Osteocyte (in vitro differentiated cells): Measurements from ENCODE around the gene KSR2. TPM values are rescaled to one million over a fixed set of nuclear protein-coding genes. Genes with fewer than 3 reads are reported as not detected.
"Not testable (repeated sequence)": the region's sequence is repeated elsewhere in the genome, so short reads cannot be mapped to it uniquely, and the experiment has no call there.

ENCODE experiments used
- DNase-seq: peaks from one replicate; pipeline ENCODE4 v3.0.0; 2021; ENCODE audit warnings: mixed read lengths; ENCODE audit not compliant: unreplicated experiment; ENCODE audit errors: extremely low spot score
- H3K27ac Mint-ChIP-seq: one replicate; pipeline ENCODE4 v1.8.0; 2021; ENCODE audit warnings: mild to moderate bottlenecking, mixed read lengths; ENCODE audit not compliant: unreplicated experiment
- H3K27me3 Mint-ChIP-seq: one replicate; pipeline ENCODE4 v1.8.0; 2021; ENCODE audit warnings: mixed read lengths; ENCODE audit not compliant: unreplicated experiment
- H3K36me3 Mint-ChIP-seq: one replicate; pipeline ENCODE4 v1.8.0; 2021; ENCODE audit warnings: mixed read lengths; ENCODE audit not compliant: unreplicated experiment
- H3K4me1 Mint-ChIP-seq: one replicate; pipeline ENCODE4 v1.8.0; 2021; ENCODE audit warnings: mixed read lengths; ENCODE audit not compliant: unreplicated experiment
- H3K4me3 Mint-ChIP-seq: one replicate; pipeline ENCODE4 v1.8.0; 2021; ENCODE audit warnings: mild to moderate bottlenecking, moderate library complexity, mixed read lengths; ENCODE audit not compliant: unreplicated experiment
- H3K9me3 Mint-ChIP-seq: one replicate; pipeline ENCODE4 v1.8.0; 2021; ENCODE audit warnings: mixed read lengths; ENCODE audit not compliant: unreplicated experiment
- total RNA-seq: library from RNA; stranded (reverse); gene quantifications from 2 replicates; pipeline ENCODE4 v1.2.1, GENCODE V29; 2021
- TF ChIP-seq, protein P1 (sequence below): fragments of 200-600 bp; sonication (generic); IDR thresholded peaks from 2 replicates; pipeline ENCODE4 v1.5.0; 2021; ENCODE audit warnings: antibody characterized with exemption, mild to moderate bottlenecking, moderate library complexity

The KSR2 gene
- total RNA-seq, 1 donor from 2014 or later = not detected

GRCh38 chr12:117809509-117809908, 159.3 kb downstream of the KSR2 start:
- DNase-seq = no peak
- TF ChIP-seq, protein P1, sequence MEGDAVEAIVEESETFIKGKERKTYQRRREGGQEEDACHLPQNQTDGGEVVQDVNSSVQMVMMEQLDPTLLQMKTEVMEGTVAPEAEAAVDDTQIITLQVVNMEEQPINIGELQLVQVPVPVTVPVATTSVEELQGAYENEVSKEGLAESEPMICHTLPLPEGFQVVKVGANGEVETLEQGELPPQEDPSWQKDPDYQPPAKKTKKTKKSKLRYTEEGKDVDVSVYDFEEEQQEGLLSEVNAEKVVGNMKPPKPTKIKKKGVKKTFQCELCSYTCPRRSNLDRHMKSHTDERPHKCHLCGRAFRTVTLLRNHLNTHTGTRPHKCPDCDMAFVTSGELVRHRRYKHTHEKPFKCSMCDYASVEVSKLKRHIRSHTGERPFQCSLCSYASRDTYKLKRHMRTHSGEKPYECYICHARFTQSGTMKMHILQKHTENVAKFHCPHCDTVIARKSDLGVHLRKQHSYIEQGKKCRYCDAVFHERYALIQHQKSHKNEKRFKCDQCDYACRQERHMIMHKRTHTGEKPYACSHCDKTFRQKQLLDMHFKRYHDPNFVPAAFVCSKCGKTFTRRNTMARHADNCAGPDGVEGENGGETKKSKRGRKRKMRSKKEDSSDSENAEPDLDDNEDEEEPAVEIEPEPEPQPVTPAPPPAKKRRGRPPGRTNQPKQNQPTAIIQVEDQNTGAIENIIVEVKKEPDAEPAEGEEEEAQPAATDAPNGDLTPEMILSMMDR = no peak
- Mint-ChIP-seq H3K27ac (no peak overlapping the region), H3K36me3 (no peaks in the 10 kb centered on the region), H3K4me3 (no peak overlapping the region), H3K9me3 (peaks cover under 1% of the 10 kb centered on the region), H3K27me3 (peaks cover 54% of the 10 kb centered on the region), H3K4me1 (no peaks in the 10 kb centered on the region)

GRCh38 chr12:117807946-117808345, 160.8 kb downstream of the KSR2 start:
- no peaks in the 10 kb centered on the region for H3K36me3 Mint-ChIP-seq
- peaks cover 48% of the 10 kb centered on the region for H3K27me3 Mint-ChIP-seq
- H3K27ac Mint-ChIP-seq = no peak overlapping the region
- no peaks in the 10 kb centered on the region for H3K9me3 Mint-ChIP-seq
- no peak for DNase-seq
- TF ChIP-seq, protein P1 = no peak
- H3K4me1 Mint-ChIP-seq = no peaks in the 10 kb centered on the region
- H3K4me3 Mint-ChIP-seq = no peak overlapping the region

DNA sequence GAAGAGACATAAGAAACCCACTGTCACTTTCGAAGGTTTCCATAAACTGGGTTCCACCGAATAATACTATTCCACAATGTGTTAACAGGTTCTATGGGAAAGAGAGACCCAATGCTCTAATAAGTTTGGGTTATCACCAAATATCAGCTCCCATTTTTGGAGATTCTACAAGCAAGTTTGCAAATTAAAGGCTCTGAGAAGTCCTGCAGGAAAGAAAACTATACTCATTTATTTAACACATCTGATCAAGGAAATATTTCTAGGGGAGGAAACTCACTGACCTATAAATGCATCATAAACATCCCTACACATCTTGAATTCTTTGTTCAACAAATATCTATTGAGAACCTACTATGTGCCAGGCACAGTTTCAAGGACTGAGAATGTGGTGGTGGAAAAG, 161.4 kb downstream of the KSR2 start:
- DNase-seq = no peak
- H3K9me3 Mint-ChIP-seq = no peaks in the 10 kb centered on the region
- H3K4me1 Mint-ChIP-seq = no peaks in the 10 kb centered on the region
- H3K27me3 Mint-ChIP-seq = peaks cover 42% of the 10 kb centered on the region
- H3K27ac Mint-ChIP-seq = no peak overlapping the region
- no peaks in the 10 kb centered on the region for H3K36me3 Mint-ChIP-seq
- TF ChIP-seq, protein P1 = no peak
- H3K4me3 Mint-ChIP-seq = no peak overlapping the region

DNA sequence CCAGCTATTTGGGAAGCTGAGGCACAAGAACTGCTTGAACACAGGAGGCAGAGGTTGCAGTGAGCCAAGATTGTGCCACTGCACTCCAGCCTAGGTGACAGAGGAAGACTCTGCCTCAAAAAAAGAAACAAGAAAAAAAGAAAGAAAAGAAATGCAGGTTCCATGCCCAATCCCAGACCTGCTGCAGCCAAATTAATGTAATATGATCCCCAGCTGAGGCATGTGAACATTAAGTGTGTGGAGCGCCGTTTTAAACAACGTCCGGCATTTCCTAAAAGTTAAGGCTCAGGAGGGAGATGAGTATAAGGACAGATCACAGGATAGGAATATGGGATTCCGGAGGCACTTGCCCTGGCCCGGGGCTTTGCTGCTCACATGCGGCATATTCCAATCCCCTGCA, 162.9 kb downstream of the KSR2 start:
- no peak for DNase-seq
- H3K4me3 Mint-ChIP-seq = no peak overlapping the region
- H3K4me1 Mint-ChIP-seq = no peaks in the 10 kb centered on the region
- no peak overlapping the region for H3K27ac Mint-ChIP-seq
- TF ChIP-seq, protein P1 = no peak
- no peaks in the 10 kb centered on the region for H3K36me3 Mint-ChIP-seq
- no peaks in the 10 kb centered on the region for H3K9me3 Mint-ChIP-seq
- peaks cover 39% of the 10 kb centered on the region for H3K27me3 Mint-ChIP-seq

DNA sequence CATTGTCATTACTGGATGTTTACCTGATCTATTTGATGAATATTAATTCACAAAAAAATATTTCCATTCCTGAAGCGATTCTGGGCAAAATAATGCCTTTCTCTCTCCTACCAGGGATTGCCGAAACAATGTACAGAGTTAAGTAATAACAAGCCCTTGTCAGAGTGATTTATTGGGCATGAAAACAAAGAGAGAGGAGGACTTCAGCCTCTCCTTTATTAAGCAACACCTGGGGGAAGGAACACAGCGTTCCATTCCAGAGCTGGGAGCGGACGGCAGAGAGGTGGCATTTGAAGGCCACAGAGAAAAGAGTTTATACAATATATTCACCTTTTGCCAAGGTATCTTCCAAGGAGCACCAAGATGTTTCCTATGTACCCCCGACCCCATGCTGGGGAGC, 165.8 kb downstream of the KSR2 start:
- TF ChIP-seq, protein P1 = no peak
- Mint-ChIP-seq H3K27ac (no peak overlapping the region), H3K4me3 (no peak overlapping the region), H3K27me3 (peaks cover 27% of the 10 kb centered on the region), H3K36me3 (no peaks in the 10 kb centered on the region), H3K9me3 (no peaks in the 10 kb centered on the region), H3K4me1 (no peaks in the 10 kb centered on the region)
- DNase-seq = no peak

- not testable (repeated sequence) for H3K9me3 Mint-ChIP-seq, H3K36me3 Mint-ChIP-seq, H3K4me1 Mint-ChIP-seq, H3K4me3 Mint-ChIP-seq, DNase-seq, H3K27ac Mint-ChIP-seq
- peaks cover 10% of the 10 kb centered on the region for H3K27me3 Mint-ChIP-seq
These were observed 168.1 kb downstream of the KSR2 start for GRCh38 chr12:117800711-117801110.
